DMS 273 treated with DMSO at 0.1 percent for 48 hours (cell line): Measurements from ENCODE around the gene AKT3.
"Not testable (repeated sequence)": the region's sequence is repeated elsewhere in the genome, so short reads cannot be mapped to it uniquely, and the experiment has no call there.

ENCODE experiments used
- DNase-seq: peaks from one replicate; lab custom pipeline; 2025; lab: John Stamatoyannopoulos, UW

Gene AKT3

DNA sequence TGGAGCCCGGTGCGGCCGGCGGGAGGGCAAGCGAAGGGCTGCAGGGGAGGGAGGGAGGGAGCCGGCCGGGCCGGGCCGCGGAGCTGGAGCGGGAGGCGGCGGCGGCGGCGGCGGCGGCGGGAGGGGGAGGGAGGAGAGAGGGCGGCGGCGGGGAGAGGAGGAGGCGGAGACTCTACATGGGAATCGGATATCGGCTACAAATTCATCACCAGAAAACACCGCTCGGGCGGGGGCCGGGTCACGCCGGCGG is at the start of gene AKT3:
TSS of gene AKT3 (minus strand) at position 42 of the 250 bp plus-strand sequence. CDS start 7,073 bp downstream, outside the sequence.
- peak; percentile 76 for DNase-seq

DNA sequence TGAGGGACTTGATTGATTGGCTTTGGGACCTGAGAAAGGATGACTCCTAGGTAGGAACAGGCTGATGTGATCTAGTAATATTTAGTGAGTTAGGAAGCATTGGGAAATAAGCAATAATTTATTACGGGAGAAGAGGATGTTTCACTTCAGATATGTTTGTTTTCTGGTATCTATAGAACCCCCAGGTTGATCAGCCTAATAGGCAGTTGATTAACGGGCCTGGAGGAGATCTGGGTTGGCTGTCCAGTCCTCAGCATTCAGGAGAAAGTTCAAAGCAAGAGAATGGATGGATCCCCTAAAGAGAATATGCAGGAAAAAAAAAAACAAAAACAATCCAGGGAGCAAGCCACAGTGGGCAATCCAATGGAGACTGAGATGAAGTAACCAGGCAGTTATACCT is 48.2 kb upstream of the AKT3 start:
- no peak for DNase-seq

DNA sequence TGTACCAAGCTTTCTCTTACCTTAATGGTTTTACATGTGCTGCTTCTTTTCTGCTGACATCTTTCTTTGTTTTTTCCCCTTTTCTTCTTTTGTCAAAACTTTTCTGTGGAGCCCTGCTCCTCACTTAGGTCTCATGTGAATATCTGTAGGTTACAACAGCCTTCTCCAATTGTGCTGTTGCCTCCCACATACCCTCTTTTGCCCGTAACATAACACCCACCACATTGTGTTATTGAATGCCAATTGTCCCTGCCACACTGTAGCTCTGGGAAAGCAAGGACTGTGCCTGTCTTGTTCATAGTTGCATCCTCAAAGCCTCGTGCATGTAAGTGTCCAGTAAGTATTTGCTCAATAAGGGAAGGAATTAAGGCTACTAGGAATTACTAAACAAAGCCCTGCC is 46.3 kb upstream of the AKT3 start:
- no peak for DNase-seq

DNA sequence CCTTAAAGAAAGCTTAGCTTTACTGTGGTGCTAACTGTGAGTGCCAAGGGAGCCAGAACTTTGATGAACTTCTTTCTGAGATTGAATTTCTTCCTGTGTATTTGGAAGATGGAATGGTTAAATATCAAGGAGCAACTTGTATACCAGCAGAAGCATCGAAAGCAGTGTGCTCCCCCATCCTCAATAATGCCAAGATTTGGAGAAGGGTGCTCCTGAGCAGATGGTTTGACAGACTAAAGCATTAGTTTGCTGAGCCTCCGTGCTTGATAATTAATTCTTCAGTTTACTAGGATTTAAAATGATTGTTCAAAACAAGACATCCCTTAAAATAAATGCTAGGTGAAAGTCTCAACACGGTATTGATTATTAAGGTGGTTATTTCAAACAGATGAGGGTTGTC is 42.4 kb upstream of the AKT3 start:
- no peak for DNase-seq

DNA sequence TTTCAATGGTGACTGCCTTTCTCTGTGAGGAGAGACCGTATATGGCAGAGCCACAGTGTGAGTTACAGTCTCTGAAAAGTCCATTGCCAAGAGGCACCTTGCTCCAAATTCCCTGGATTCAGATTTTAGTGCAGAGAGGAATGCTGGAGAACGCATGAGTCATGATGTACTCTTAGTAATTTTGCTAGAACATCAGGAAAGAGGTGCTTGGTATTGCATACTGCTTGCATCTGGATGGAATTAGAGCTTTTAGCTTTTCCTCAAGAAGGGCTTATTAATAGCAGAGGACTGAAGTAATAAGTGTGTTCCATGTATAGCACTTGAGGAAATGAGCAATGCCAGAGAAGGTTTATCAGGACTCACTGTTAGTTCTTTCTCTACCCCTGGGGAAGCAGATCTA is 40.5 kb upstream of the AKT3 start:
- DNase-seq: no peak

DNA sequence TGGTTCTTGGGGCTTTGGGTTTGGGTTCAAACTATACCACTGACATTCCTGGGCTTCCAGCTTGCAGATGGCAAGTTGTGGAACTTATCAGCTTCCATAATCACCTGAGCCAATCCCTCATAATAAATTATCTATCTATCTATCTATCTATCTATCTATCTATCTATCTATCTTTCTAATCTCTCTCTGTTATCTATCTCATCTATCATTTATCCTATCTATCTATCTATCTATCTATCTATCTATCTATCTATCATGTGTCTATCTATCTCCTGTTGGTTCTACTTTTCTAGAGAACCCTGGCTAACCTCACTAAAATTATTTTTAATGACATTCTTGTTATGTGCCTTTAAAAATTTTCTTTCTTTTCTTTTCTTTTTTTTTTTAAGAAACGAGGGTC is 35.8 kb upstream of the AKT3 start:
- DNase-seq: no peak

DNA sequence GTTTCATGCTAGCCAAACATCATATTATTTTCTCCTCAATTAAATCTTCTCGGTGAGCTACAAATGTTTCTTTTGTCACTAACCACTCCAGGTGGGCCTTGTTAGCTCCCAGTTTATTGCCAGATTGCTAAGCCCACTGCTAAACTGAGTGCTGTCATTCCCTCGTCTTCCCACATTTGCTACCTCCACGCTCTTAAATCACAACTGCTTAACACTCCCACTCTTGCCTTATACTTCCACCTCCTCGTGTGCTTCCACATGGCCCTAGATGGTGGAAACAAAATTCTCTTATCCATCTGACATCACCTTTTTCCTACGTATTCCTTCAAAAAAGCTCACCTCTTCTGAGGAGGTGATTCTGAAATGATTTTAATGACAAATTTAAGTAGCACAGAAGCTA is 34.6 kb upstream of the AKT3 start:
- no peak for DNase-seq

GRCh38 chr1:243883551-243883950 is 33.5 kb upstream of the AKT3 start:
- no peak for DNase-seq

- DNase-seq: no peak
Observed at GRCh38 chr1:243882276-243882675, 32.2 kb upstream of the AKT3 start.

GRCh38 chr1:243877058-243877457 is 27.0 kb upstream of the AKT3 start:
- DNase-seq: not testable (repeated sequence)

- DNase-seq: no peak
Observed at GRCh38 chr1:243855616-243856318, 5.7 kb upstream of the AKT3 start.

DNA sequence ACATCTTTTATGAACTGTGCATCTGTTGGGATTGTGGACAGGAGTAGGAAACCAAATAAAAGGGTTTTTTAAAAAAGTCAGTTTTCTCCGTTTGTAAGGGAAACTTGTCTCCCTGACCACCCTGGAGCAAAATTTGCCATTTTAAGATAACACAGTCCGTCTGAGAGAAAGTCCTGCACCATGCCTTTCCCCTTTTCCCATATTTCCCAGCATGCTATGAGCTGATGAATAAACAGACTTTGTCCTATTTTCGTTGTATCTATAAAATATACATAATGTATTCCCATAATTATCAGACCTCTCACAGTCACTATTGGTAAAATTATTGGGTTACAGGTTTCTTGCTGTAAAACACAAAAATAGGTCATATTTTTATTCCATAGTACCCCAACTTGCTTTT is 1.7 kb upstream of the AKT3 start:
- DNase-seq: no peak

GRCh38 chr1:243851257-243851756 is 1.3 kb upstream of the AKT3 start:
- no peak for DNase-seq

GRCh38 chr1:243850452-243851256 is 611 bp upstream of the AKT3 start:
- peak; percentile 76 for DNase-seq

GRCh38 chr1:243849421-243850201 is 432 bp downstream of the AKT3 start:
- peak; percentile 54 for DNase-seq

GRCh38 chr1:243848858-243849420 is 1.1 kb downstream of the AKT3 start:
- peak; percentile 57 for DNase-seq

DNA sequence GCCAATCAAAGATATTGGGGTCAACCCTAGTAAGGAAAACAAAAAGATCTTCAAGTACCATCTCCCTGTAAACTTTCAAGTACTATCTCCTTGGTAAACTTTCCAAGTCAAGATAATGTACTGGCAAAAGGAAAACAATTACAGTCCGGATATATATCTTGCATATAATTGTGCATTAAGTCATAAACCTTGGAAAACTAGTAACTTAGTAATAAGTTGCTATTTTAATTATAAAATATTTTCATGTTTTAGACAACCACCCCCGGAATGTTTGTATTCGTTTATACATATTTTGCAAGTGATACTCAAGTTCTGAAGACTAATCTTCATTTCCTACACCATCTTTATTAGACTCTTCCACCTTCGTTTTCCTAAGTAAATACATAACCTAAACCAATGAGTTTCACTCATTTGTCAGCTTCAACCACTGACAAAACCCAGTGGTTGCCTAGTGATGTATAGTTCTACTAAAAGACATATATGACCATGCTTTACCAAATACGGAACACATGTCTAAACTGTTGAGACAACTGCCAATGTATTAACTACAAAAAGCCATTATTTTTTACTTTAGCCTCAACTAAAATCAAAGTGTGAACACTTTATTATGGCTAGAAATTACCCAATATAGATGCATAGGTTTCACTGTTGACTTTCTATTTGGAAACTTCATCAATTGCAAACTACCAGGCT is 1.7 kb downstream of the AKT3 start:
- peak; percentile 26 for DNase-seq

DNA sequence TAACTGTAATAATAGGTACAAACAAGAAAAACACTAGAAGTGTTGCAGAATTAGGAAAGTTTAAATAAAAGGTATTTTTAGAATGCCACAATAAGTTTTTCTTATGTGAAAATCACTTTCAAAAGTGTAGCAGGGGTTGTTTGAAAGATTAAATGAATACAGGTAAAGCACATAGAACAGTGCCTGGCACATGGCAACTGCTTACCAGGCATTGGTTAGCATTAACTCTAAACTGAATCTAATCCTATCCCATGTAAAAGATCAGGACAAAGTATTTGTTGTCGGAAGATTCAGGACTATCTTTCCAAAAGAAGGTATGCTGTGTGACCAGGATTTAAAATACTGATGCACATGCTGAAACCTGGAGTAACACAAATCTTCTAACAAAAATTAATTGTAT is 3.3 kb downstream of the AKT3 start:
- DNase-seq: no peak

DNA sequence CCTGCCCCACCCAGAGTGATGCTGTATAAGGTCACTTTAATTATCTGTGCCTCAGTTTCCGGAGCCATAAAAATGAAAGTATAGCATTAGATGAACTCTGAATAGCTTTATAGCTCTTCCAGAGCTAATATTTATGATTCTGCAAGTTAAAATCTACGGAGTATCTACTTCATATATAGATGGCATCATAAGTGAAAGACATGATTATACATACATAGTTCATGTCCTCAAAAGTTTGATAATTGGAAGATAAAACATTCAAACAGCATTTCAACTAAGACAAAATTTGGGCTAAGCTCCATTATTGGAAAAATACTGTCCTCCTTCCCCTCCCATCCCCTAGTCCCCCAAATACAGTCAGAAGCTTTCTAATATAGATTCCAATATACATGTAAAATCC is 4.2 kb downstream of the AKT3 start:
- no peak for DNase-seq

DNA sequence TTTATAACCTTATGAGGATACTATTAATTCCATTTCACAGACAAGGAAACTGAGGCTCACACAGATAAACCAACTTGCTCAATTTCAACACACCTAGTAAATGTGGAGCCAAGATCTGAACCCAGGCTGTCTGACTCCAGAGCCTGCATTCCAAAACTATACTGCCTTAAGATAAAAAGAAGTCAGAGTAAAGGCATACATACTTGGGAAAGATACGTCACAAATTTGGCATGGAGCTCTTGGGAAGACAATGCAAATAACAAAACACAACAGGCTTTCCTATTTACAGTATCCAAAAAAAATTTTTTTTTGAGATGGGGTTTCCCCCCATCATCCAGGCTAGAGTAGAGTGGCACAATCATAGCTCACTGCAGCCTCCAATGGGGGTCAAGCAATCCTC is 5.9 kb downstream of the AKT3 start:
- no peak for DNase-seq

- DNase-seq: no peak
Observed at GRCh38 chr1:243842978-243843511, 7.0 kb downstream of the AKT3 start.

GRCh38 chr1:243842161-243842560 is 7.9 kb downstream of the AKT3 start:
- no peak for DNase-seq
